Fibroblast of gingiva (primary cell): ENCODE data around the gene NUP42.
"Not testable (repeated sequence)": the region's sequence is repeated elsewhere in the genome, so short reads cannot be mapped to it uniquely, and the experiment has no call there.

Experiments used
- DNase-seq: peaks from one replicate; pipeline ENCODE4 v3.0.0-alpha.2; 2011; ENCODE audit warnings: low read depth

The NUP42 gene, protein sequence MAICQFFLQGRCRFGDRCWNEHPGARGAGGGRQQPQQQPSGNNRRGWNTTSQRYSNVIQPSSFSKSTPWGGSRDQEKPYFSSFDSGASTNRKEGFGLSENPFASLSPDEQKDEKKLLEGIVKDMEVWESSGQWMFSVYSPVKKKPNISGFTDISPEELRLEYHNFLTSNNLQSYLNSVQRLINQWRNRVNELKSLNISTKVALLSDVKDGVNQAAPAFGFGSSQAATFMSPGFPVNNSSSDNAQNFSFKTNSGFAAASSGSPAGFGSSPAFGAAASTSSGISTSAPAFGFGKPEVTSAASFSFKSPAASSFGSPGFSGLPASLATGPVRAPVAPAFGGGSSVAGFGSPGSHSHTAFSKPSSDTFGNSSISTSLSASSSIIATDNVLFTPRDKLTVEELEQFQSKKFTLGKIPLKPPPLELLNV

GRCh38 chr7:23181684-23182553 is at the start of gene NUP42:
Gene NUP42, plus strand, starts transcription at chr7:23182048. Its CDS starts 38 bp downstream, at chr7:23182086.
- peak; percentile 99 for DNase-seq

DNA sequence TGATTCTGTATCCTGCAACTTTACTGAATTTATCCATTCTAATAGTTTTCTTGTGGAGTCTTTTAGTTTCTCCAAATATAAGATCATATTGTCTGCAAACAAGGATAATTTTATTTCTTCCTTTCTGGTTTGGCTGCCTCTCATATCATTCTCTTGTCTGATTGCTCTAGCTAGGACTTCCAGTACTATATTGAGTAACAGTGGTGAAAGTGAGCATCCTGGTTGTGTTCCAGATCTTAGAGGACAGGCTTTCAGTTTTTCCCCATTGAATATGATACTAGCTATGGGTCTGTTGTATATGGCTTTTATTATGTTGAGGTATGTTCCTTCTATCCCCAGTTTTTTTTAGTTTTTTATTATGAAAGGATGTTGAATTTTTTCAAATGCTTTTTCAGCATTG is 48.1 kb upstream of the NUP42 start:
- DNase-seq, result peak; percentile 32

DNA sequence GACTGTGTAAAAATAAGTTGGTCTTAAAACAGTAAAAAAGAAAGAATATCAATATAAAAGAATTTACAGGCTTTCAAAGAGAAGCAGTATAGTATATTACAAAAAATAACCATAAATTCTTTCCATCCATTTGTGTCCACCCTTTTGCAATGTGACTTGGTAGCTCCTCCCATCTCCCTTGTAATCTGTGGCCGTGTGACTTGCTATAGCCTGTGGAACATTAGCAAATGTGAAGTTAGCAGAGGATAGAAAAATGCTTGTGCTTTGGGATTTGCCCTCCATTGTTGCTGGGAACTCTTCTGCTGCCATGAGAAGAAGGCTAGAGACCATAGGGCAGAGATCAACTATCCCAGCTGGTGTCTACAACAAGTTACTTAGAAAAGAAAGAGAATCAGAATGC is 46.1 kb upstream of the NUP42 start:
- no peak for DNase-seq

DNA sequence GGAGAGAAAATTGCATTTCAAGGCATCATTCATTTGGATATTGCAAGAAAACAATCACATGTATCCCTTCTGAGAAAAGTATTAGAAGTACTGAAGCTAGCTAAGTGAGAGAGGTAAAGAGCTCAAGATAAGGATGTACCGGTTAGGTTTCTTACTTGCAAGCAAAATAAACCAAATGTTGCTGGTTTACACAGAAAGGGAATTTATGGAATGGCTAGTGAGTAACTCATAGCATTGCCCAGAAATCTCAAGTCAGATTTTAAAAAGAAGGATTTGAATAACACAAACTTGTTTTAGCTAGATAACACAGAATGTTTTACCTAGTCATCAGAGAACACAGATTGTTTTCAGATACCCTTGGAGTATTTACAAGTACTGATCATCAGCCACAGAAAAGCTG is 45.6 kb upstream of the NUP42 start:
- DNase-seq, result no peak

DNA sequence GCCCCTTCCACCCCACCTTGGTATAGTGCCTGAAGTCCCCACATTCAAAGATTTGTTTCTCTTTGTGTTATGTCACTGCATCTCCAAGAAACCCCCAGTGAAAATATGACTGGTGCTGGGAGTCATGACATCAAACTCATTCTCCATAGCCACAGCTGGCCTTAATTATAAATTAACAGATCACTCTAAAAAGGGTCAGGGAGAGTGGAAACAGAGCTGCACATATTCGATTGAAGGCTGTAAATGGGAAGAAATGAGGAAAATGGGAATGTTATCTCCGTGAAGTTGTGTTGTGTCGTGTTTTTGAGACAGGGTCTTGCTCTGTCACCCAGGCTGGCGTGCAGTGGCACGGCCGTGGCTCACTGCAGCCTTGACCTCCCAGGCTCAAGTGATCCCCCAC is 24.2 kb upstream of the NUP42 start:
- no peak for DNase-seq

DNA sequence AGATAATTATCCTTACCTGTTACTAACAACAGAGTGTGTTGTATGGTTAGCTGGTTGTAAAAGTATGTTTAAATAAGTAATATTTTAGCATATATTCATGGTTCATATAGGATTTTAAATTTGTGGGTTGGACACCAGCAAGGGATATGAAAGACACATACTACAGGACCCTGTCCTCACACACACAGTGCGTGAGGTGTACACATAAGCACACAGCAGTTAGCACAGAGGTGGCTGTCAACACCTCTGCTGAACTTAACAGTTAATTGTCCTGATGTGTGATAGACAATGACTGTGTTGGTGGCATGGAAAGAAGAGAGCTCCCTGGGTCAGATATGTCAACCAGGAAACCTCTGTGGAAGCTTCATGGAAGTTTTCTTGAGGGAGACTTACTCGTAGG is 23.3 kb upstream of the NUP42 start:
- no peak for DNase-seq

GRCh38 chr7:23161482-23161881 is 20.4 kb upstream of the NUP42 start:
- no peak for DNase-seq

- DNase-seq, result no peak
Observed at GRCh38 chr7:23164846-23165245, 17.0 kb upstream of the NUP42 start.

- DNase-seq, result no peak
Observed at GRCh38 chr7:23165316-23165715, 16.5 kb upstream of the NUP42 start.

GRCh38 chr7:23167691-23168090 is 14.2 kb upstream of the NUP42 start:
- no peak for DNase-seq

DNA sequence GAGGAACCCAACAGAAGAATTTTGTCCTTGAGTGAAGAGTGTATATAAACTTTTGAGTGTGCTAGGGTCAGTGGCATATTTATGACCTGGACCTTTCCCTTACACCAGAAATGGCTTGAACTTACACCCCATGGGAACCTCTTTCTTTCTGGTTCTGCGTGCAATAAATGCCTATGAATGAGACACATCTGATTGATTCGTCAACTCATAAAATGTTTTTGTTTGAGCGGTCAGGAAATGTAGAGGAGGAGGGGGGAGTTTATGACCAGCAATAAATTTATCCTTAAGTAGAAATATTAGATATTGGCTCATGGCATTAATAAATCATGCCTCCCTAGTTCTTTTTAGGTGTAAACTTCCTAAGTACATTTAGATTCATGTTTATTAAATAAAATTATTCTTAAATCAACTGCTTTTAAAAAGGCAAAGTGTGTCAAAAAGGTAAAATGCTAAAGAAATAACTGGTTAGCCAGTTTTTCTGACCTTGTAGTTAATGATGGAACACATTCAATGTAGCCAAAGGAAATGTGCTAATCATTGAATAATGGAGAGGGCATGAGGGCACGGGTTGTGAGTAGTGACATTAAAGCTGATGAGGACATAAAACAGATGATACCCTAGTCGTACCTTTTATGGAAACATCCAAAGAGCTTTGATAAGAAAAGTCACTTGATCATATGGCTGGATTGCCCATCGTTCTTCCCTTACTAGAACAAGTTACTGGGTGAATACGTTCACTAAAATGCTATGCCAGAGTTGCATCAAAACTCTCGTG is 13.6 kb upstream of the NUP42 start:
- no peak for DNase-seq

DNA sequence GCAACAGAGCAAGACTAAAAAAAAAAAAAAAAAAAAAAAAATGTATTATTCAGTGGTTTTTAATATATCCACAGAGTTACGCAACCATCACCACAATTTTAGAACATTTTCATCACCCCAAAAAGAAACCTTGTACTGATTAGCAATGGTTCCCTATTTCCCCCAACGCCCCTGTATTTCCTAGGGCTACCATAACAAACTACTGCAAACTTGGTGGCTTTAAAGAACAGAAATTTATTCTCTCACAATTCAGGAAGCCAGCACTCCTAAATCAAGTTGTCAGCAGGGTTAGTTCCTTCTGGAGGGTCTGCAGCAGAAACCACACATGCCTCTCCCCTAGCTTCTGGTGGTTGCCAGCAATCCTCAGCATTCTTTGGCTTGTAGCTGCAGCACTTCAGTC is 5.9 kb upstream of the NUP42 start:
- no peak for DNase-seq

DNA sequence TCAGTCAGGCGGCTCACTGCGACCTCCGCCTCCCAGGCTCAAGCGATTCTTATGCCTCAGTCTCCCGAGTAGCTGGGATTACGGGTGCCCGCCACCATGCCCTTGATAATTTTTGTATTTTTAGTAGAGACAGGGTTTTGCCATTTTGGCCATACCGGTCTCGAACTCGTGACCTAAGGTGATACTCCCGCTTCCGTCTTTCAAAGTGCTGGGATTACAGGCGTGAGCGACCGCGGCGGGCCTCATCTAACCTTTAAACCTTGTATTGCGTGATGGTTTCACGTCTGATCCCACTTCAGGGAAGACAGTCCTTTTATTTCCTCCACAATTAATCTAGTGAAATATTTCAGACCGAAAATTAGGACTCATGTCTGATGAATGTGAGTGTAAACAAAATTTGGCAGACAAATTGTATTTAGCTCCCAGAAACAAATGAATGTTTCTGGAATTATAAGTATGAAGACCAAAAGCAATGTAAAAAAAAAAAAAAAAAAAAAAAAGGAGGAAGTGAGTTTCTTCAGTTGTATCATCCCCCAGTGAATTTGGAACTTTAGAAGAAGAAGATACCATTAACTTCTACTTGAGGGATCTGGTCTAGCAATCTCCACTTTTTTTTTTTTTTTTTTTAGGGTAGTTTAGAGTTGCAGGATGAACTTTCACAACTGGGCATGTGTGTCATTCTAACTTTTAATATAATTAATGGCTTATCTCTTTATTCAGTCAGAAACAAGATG is 1.6 kb downstream of the NUP42 start:
- DNase-seq, result no peak

DNA sequence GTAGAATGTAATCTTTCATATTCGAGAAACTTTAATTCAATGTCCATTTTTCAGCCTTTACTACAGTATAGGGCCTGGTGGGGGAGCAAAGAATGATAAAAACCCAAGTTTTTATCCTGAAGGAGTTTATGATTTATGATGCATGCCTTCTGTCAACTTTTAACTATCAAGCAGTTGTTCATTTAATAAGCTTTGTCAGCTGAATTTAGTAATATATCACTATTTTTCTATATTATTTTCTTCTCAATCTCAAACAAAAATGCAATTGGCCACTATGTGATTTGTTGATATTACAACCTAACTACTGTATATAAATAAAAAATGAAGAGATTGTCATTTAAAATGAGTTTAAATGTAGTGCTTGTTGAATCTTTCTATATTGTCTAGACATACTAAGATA is 2.4 kb downstream of the NUP42 start:
- DNase-seq, result no peak

DNA sequence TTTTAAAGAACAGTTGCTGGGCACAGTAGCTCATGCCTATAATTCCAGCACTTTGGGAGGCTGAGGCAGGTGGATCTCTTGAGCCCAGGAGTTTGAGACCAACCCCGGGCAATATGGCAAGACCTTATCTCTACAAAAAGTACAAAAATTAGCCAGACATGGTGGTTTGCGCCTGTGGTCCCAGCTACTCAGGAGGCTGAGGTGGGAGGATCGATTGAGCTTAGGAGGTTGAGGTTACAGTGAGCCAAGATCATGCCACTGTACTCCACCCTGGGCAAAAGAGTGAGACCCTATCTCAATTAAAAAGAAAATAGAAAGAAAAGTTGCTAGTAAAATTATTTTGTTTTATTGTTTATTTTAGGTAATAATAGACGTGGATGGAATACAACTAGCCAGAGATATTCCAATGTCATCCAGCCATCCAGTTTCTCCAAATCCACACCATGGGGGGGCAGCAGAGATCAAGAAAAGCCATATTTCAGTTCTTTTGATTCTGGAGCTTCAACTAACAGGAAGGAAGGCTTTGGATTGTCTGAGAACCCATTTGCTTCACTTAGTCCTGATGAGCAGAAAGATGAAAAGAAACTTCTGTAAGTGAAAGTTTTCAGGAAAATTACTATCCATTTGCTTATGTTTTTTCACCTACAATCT is 3.0 kb downstream of the NUP42 start:
- peak; percentile 58 for DNase-seq

GRCh38 chr7:23185980-23186379 is 4.1 kb downstream of the NUP42 start:
- no peak for DNase-seq

DNA sequence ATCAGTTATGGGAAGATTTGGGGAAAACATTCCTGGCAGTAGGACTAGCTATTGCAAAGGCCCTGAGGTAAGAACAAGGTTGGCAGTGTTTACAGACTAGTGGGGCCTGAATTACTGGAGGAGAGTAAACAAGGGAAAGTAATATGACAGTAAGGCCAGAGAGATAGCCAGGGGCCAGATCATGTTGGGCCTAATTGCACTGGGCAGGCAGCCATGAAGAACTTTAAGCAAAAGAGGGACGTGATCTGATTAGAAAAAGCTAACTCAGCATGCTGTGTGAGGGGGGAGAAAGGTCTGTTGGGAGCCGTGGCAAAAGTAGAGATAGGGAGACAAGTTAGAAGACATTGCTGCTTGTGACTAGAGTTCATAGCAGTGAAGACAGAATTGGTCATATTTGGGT is 9.2 kb downstream of the NUP42 start:
- DNase-seq, result no peak

DNA sequence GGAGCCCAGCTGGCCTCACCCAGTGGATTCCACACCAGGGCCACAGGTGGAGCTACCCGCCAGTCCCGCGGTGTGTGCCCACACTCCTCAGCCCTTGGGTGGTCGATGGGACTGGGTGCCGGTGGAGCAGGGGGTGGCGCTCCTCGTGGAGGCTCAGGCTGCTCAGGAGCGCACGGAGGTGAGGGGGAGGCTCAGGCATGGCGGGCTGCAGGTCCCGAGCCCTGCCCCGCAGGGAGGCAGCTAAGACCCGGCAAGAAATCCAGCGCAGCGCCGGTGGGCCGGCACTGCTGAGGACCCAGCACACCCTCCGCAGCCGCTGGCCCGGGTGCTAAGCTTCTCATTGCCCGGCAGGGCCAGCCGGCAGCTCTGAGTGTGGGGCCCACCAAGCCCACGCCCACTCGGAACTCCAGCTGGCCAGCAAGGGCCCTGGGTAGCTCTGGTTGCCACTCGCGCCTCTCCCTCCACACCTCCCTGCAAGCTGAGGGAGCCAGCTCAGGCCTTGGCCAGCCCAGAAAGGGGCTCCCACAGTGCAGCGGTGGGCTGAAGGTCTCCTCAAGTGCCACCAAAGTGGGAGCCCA is 11.9 kb downstream of the NUP42 start:
- not testable (repeated sequence) for DNase-seq

DNA sequence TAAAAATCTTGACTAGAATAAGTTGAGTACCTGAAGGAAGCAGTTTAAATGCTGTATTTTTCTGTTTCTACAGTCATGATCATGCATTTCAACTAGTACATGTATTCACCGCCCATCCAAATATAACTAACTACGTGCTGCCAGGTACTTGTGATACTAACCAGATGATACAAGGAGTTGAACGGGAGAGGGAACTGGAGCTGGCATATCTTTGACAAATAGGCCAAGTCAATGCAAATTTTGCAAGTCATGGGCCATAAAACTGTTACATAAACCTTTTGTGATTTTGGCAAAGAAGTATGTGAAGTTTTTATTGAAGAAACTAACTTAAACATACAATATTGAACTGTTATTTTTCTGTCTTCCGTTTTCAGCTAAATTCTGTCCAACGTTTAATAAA is 14.5 kb downstream of the NUP42 start:
- no peak for DNase-seq

DNA sequence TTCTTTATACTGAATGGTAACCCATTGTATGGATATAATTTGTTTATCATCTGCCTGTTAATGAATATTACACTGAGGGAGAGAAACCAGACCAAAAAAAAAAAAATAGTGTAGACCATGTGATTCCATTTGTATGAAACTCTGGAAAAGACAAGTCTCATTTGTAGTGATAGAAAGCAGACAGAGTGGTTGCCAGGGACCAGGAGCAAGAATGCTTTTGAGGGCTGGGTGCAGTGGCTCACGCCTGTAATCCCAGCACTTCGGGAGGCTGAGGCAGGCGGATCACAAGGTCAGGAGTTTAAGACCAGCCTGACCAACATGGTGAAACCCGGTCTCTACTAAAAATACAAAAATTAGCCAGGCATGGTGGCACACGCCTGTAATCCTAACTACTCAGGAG is 15.9 kb downstream of the NUP42 start:
- DNase-seq, result not testable (repeated sequence)

DNA sequence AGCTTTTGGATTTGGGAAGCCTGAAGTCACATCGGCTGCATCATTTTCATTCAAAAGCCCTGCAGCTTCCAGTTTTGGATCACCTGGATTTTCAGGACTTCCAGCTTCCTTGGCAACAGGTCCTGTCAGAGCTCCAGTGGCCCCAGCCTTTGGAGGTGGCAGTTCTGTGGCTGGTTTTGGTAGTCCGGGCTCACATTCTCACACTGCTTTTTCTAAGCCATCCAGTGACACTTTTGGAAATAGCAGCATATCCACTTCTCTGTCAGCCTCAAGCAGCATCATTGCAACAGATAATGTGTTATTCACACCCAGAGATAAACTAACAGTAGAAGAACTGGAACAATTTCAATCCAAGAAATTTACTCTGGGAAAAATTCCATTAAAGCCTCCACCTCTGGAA is 18.5 kb downstream of the NUP42 start:
- DNase-seq, result no peak
